Measurements from ENCODE around the gene CASS4. TPM values are rescaled to one million over a fixed set of nuclear protein-coding genes. Genes with fewer than 3 reads are reported as not detected.

Gene CASS4
- total RNA-seq, 1 experiment from 2014 or later, result 0.17 TPM

GRCh38 chr20:56368351-56369134, 43.5 kb upstream of the CASS4 start:
- Histone ChIP-seq H3K9ac (ENCODE audit: low read length) (no peak overlapping the region), H3K4me1 (ENCODE audit: control insufficient read depth in 1 of 2, insufficient read depth in 2 of 2, low read length in 2 of 2) (no peaks in the 10 kb centered on the region), H3K27ac (ENCODE audit: low read depth, low read length) (no peak overlapping the region), H3K36me3 (ENCODE audit: control insufficient read depth in 1 of 2, insufficient read depth in 2 of 2, low read length in 2 of 2) (peaks cover 36 to 41% of the 10 kb centered on the region in 2 experiments), H3K9me2 (ENCODE audit: insufficient read depth) (no peaks in the 10 kb centered on the region), H3K4me2 (ENCODE audit: low read length) (no peak overlapping the region), H3K79me2 (ENCODE audit: insufficient read depth, low read length) (peaks cover 32% of the 10 kb centered on the region), H3K4me3 (replicated peaks in 1 of 2; ENCODE audit: low read depth in 1 of 2, low read length in 2 of 2) (no peak overlapping the region), H3K9me3 (ENCODE audit: control insufficient read depth in 1 of 2, insufficient read depth in 1 of 2, low read depth in 1 of 2, low read length in 2 of 2) (no peaks in the 10 kb centered on the region), H3K27me3 (ENCODE audit: insufficient read depth, low read length) (no peaks in the 10 kb centered on the region), H4K20me1 (ENCODE audit: insufficient read depth) (no peaks in the 10 kb centered on the region), H2AFZ (ENCODE audit: low read depth, low read length, poor library complexity, severe bottlenecking) (no peak overlapping the region)
- DNase-seq (ENCODE audit: low read depth, low spot score) (no peak), ATAC-seq (no peak)
- intact Hi-C loops (cut with micrococcal nuclease), result no loop called here
- CTCF ChIA-PET, result no interaction called here
- TF ChIP-seq, protein P1, sequence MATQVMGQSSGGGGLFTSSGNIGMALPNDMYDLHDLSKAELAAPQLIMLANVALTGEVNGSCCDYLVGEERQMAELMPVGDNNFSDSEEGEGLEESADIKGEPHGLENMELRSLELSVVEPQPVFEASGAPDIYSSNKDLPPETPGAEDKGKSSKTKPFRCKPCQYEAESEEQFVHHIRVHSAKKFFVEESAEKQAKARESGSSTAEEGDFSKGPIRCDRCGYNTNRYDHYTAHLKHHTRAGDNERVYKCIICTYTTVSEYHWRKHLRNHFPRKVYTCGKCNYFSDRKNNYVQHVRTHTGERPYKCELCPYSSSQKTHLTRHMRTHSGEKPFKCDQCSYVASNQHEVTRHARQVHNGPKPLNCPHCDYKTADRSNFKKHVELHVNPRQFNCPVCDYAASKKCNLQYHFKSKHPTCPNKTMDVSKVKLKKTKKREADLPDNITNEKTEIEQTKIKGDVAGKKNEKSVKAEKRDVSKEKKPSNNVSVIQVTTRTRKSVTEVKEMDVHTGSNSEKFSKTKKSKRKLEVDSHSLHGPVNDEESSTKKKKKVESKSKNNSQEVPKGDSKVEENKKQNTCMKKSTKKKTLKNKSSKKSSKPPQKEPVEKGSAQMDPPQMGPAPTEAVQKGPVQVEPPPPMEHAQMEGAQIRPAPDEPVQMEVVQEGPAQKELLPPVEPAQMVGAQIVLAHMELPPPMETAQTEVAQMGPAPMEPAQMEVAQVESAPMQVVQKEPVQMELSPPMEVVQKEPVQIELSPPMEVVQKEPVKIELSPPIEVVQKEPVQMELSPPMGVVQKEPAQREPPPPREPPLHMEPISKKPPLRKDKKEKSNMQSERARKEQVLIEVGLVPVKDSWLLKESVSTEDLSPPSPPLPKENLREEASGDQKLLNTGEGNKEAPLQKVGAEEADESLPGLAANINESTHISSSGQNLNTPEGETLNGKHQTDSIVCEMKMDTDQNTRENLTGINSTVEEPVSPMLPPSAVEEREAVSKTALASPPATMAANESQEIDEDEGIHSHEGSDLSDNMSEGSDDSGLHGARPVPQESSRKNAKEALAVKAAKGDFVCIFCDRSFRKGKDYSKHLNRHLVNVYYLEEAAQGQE (IDR thresholded peaks at IDR 0.05; ENCODE audit: low read depth), result no peak
- TF ChIP-seq, protein P2, sequence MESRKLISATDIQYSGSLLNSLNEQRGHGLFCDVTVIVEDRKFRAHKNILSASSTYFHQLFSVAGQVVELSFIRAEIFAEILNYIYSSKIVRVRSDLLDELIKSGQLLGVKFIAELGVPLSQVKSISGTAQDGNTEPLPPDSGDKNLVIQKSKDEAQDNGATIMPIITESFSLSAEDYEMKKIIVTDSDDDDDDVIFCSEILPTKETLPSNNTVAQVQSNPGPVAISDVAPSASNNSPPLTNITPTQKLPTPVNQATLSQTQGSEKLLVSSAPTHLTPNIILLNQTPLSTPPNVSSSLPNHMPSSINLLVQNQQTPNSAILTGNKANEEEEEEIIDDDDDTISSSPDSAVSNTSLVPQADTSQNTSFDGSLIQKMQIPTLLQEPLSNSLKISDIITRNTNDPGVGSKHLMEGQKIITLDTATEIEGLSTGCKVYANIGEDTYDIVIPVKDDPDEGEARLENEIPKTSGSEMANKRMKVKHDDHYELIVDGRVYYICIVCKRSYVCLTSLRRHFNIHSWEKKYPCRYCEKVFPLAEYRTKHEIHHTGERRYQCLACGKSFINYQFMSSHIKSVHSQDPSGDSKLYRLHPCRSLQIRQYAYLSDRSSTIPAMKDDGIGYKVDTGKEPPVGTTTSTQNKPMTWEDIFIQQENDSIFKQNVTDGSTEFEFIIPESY (IDR thresholded peaks at IDR 0.05; ENCODE audit: extremely low read depth, insufficient replicate concordance, low read length), result no peak
- TF ChIP-seq POLR2AphosphoS5 (IDR thresholded peaks at IDR 0.05; ENCODE audit: low read depth, low read length), result 0 out of 2 replicates have a peak, but pooled peaks have one; percentile 16
- TF ChIP-seq JUND (IDR thresholded peaks at IDR 0.05), result no peak
- TSS peak; percentile 16 for BruUV-seq (replicated peaks)
- RAD21 ChIA-PET (ENCODE audit: low non-redundant PET in 1 of 2, low total read pairs in 2 of 2, uncharacterized antibody in 2 of 2, unreplicated experiment in 2 of 2), result no interaction called here
- POLR2A ChIA-PET, result interaction anchor here (0.6 to 0.7 kb wide), 2 partner anchors 10 to 15 kb away, joined by 3 to 4 read pairs; no protein-coding TSS in a partner anchor

Measured in HCT116 (cell line).